Endothelial cell of umbilical vein (primary cell): ENCODE results near the gene ACAD11. TPM values are rescaled to one million over a fixed set of nuclear protein-coding genes. Genes with fewer than 3 reads are reported as not detected.

Experiments
- Bru-seq: library from RNA; stranded (reverse); fragments of 400-500 nt; gene quantifications from one replicate; lab custom pipeline; 2021; lab: Mats Ljungman, UMichigan
- BruChase-seq, 2 experiments: library from RNA; stranded (reverse); fragments of 400-500 nt; gene quantifications; one replicate each; lab custom pipeline; 2021; lab: Mats Ljungman, UMichigan
- BruUV-seq: library from RNA; stranded (reverse); fragments of 400-500 nt; replicated peaks from 2 replicates; lab custom pipeline; 2021; lab: Mats Ljungman, UMichigan
- CTCF ChIA-PET: fragments of 300-600, 350-600 bp; sonication (Branson Sonifier 250); formaldehyde crosslinking; loops from one replicate; lab custom pipeline; 2021; ENCODE audit warnings: antibody characterized with exemption, inconsistent platforms; lab: Charles Lee
- POLR2A ChIA-PET: fragments of 300-600, 350-600 bp; sonication (Branson Sonifier 250); formaldehyde crosslinking; loops from one replicate; lab custom pipeline; 2021; ENCODE audit warnings: antibody characterized with exemption, inconsistent platforms; lab: Charles Lee
- DNase-seq: peaks from one replicate; pipeline ENCODE4 v3.0.0-alpha.2; 2011; ENCODE audit warnings: low read depth, low spot score
- FAIRE-seq: peaks from 2 replicates; lab custom pipeline; 2011; peaks lifted over from hg19 to GRCh38; lab: Jason Lieb, UNC
- H2AFZ ChIP-seq: 2 replicates; pipeline ENCODE4 v1.6.0; 2012; ENCODE audit warnings: low read depth, low read length, control low read depth, inconsistent platforms
- H3K27ac ChIP-seq: 2 replicates; pipeline ENCODE4 v1.5.1; 2011; ENCODE audit warnings: low read depth, mild to moderate bottlenecking, control low read depth, low read length, moderate library complexity; ENCODE audit not compliant: insufficient read depth
- H3K27me3 ChIP-seq, 2 experiments: 2 replicates each; pipeline versions ENCODE4 v1.6.0 to v1.6.1; 2011; ENCODE audit warnings: low read length in 2 of 2, mixed read lengths in 1 of 2; ENCODE audit not compliant: control insufficient read depth in 2 of 2, insufficient read depth in 2 of 2
- H3K36me3 ChIP-seq, 2 experiments: 2 replicates in 1 of 2; 3 replicates in 1 of 2; pipeline ENCODE4 v1.5.1; 2011; ENCODE audit warnings: low read length in 2 of 2, mild to moderate bottlenecking in 1 of 2, moderate library complexity in 1 of 2; ENCODE audit not compliant: control insufficient read depth in 2 of 2, insufficient read depth in 2 of 2; ENCODE audit errors: extremely low read depth in 1 of 2
- H3K4me1 ChIP-seq: 3 replicates; pipeline ENCODE4 v1.5.1; 2011; ENCODE audit warnings: mild to moderate bottlenecking, low read length; ENCODE audit not compliant: control insufficient read depth, insufficient read depth; ENCODE audit errors: extremely low read depth
- H3K4me2 ChIP-seq: 2 replicates; pipeline ENCODE4 v1.6.1; 2011; ENCODE audit warnings: low read length, control low read depth, mixed read lengths; ENCODE audit not compliant: insufficient read depth
- H3K4me3 ChIP-seq, 3 experiments: fragments of 200-600 bp in 1 of 3; sonication (generic), shearing (Covaris generic) in 1 of 3; replicated peaks in 1 of 3; 2 replicates each; pipeline ENCODE4 v1.5.1; 2011 to 2016; ENCODE audit warnings: control low read depth in 3 of 3, low read length in 3 of 3, mild to moderate bottlenecking in 2 of 3, inconsistent platforms in 1 of 3, low read depth in 1 of 3, moderate library complexity in 1 of 3; ENCODE audit not compliant: insufficient read depth in 1 of 3
- H3K79me2 ChIP-seq: 2 replicates; pipeline ENCODE4 v1.6.0; 2012; ENCODE audit warnings: low read length, inconsistent platforms; ENCODE audit not compliant: control insufficient read depth, insufficient read depth
- H3K9ac ChIP-seq: replicated peaks from 2 replicates; pipeline ENCODE3; 2011; ENCODE audit warnings: low read length, control low read depth; ENCODE audit not compliant: insufficient read depth; ENCODE audit errors: extremely low read depth
- H3K9me1 ChIP-seq: replicated peaks from 3 replicates; pipeline ENCODE4 v1.6.0; 2011; ENCODE audit warnings: mild to moderate bottlenecking, low read length; ENCODE audit not compliant: control insufficient read depth, insufficient read depth; ENCODE audit errors: extremely low read depth
- H3K9me3 ChIP-seq: replicated peaks from 2 replicates; pipeline ENCODE4 v1.5.1; 2012; ENCODE audit warnings: low read length, inconsistent platforms; ENCODE audit not compliant: control insufficient read depth, insufficient read depth
- H4K20me1 ChIP-seq: replicated peaks from 2 replicates; pipeline ENCODE3; 2011; ENCODE audit warnings: mild to moderate bottlenecking, low read length; ENCODE audit not compliant: control insufficient read depth, insufficient read depth; ENCODE audit errors: extremely low read depth
- JUN ChIP-seq: IDR thresholded peaks from 2 replicates; pipeline ENCODE4 v1.6.1; 2011; ENCODE audit warnings: borderline replicate concordance, low read depth; ENCODE audit not compliant: insufficient read length, insufficient read depth
- POLR2AphosphoS5 ChIP-seq: IDR thresholded peaks from 2 replicates; pipeline ENCODE4 v1.6.1; 2012; ENCODE audit warnings: low read depth, mild to moderate bottlenecking, control low read depth, low read length, moderate library complexity; ENCODE audit not compliant: insufficient read depth
- dilution Hi-C: fragments of 300-500 bp; cut with MboI; formaldehyde crosslinking; loops from one replicate; pipeline ENCODE4 v1.15.0; 2019; ENCODE audit warnings: low sequenced_read_pairs; ENCODE audit not compliant: extremely low pct_ligation_motif_present
- intact Hi-C: fragments of 100-400 bp; cut with micrococcal nuclease; formaldehyde crosslinking; loops from one replicate; pipeline ENCODE4 v1.10.0; 2022
- long read RNA-seq: library from polyadenylated mRNA; stranded (forward); transcript quantifications from one replicate; pipeline ENCODE4 v2.0.0, GENCODE V29; 2021
- polyA minus RNA-seq, 3 experiments: library from RNA; depleted of rRNA, polyadenylated mRNA; stranded (reverse); fragments of >200 nt; gene quantifications; 1 replicate in 1 of 3; 2 replicates in 2 of 3; pipeline ENCODE4 v1.2.3, GENCODE V29; 2011
- polyA plus RNA-seq, 4 experiments: library from polyadenylated mRNA; depleted of rRNA in 3 of 4; stranded (reverse) in 3 of 4; unstranded in 1 of 4; fragments of >200 nt; gene quantifications; 2 replicates each; pipeline versions ENCODE4 v1.2.1 to v1.2.3, GENCODE V29; 2011 to 2012; ENCODE audit warnings: missing spikeins in 1 of 4
- total RNA-seq: library from RNA; stranded (reverse); gene quantifications from 2 replicates; pipeline ENCODE4 v1.2.3, GENCODE V29; 2021
- TF ChIP-seq, protein P1 (sequence below), 2 donors: IDR thresholded peaks; 1 replicate in 1 of 2; 2 replicates in 1 of 2; pipeline ENCODE4 v1.5.1; 2011; ENCODE audit warnings: low read length in 2 of 2, mild to moderate bottlenecking in 2 of 2, moderate library complexity in 2 of 2, control low read depth in 1 of 2, inconsistent platforms in 1 of 2, low read depth in 1 of 2; ENCODE audit not compliant: insufficient read depth in 1 of 2; ENCODE audit errors: extremely low read depth in 1 of 2

The ACAD11 gene, protein sequence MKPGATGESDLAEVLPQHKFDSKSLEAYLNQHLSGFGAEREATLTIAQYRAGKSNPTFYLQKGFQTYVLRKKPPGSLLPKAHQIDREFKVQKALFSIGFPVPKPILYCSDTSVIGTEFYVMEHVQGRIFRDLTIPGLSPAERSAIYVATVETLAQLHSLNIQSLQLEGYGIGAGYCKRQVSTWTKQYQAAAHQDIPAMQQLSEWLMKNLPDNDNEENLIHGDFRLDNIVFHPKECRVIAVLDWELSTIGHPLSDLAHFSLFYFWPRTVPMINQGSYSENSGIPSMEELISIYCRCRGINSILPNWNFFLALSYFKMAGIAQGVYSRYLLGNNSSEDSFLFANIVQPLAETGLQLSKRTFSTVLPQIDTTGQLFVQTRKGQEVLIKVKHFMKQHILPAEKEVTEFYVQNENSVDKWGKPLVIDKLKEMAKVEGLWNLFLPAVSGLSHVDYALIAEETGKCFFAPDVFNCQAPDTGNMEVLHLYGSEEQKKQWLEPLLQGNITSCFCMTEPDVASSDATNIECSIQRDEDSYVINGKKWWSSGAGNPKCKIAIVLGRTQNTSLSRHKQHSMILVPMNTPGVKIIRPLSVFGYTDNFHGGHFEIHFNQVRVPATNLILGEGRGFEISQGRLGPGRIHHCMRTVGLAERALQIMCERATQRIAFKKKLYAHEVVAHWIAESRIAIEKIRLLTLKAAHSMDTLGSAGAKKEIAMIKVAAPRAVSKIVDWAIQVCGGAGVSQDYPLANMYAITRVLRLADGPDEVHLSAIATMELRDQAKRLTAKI
- total RNA-seq (9.6 and 15.2 TPM in 2 replicates), polyA plus RNA-seq (13.1 and 17.9 TPM in 2 replicates), polyA minus RNA-seq (18.1 and 37.3 TPM in 2 replicates), Bru-seq, nascent RNA (percentile 64 among the genes with signal in this experiment), BruChase-seq, experiment 1, labeled RNA remaining after a 6-hour chase (percentile 76 among the genes with signal in this experiment), BruChase-seq, experiment 2, labeled RNA remaining after a 2-hour chase (percentile 63 among the genes with signal in this experiment)
- 4.6 and 9.2 TPM in 2 replicates for polyA plus RNA-seq (2011; cell fraction: cytosol; rRNA removed)
- 151 and 154 TPM in 2 replicates for polyA plus RNA-seq (2011; cell fraction: nucleus; rRNA removed)
- 15.5 and 16.8 TPM in 2 replicates for polyA plus RNA-seq (2012)
- 8.4 TPM for polyA minus RNA-seq (2011; cell fraction: cytosol; rRNA and poly(A)+ RNA removed)
- 63.0 and 66.1 TPM in 2 replicates for polyA minus RNA-seq (2011; cell fraction: nucleus; rRNA and poly(A)+ RNA removed)
- long read RNA-seq, full-length matches to known transcripts, result 19 of 31 reads
- long read RNA-seq, partial matches to known transcripts, result 3 of 31 reads
- long read RNA-seq, other reads (novel, unspliced or antisense), result 9 of 31 reads

DNA sequence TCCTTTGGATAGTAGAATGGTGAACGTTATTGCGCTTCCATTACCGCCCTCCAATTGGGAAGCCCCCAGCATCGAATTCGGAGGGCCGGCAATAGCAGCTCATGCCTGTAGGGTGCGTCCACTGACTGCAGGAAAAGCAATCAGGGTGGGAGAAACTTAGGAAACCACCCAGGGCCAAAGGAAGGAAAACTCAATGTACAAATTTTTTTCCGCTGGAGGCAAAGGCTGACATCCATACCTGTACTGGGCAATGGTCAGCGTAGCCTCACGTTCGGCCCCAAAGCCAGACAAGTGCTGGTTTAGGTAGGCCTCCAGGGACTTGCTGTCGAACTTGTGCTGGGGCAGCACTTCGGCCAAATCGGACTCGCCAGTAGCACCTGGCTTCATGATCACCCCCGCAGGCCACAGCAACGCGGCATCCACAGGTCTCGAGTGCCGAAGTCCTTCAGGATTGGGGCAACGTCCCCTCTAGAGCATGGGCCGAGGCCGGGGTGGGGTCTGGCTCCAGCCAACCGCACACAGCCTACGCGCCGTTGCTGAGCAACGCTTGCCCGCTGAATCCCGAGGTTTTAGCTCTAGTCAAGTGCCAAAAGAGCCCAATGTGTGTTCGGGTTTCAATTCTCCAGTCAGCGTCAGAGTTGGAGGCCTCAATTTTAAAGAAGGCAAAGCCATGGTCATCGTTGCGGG lies at the start of gene ACAD11:
ACAD11 (minus strand) TSS at position 445 of the 687 bp plus-strand sequence; CDS start at position 387, 58 bp downstream.
- Histone ChIP-seq H3K4me1 (peaks cover 28% of the 10 kb centered on the region), H2AFZ (peak within 1 kb of the TSS; percentile 89), H3K9ac (peak within 1 kb of the TSS; percentile 84), H3K79me2 (peaks cover 31% of the 10 kb centered on the region), H3K27ac (peak within 1 kb of the TSS; percentile 68), H3K9me3 (no peaks in the 10 kb centered on the region), H3K36me3 (no peaks in the 10 kb centered on the region), H3K4me3 (peak within 1 kb of the TSS; percentile 43 to 71 (median 70)), H3K4me2 (peak within 1 kb of the TSS; percentile 83), H3K27me3 (no peaks in the 10 kb centered on the region), H4K20me1 (no peaks in the 10 kb centered on the region), H3K9me1 (no peaks in the 10 kb centered on the region)
- CTCF ChIA-PET, result interaction anchor here (0.5 to 3.8 kb wide), 23 partner anchors 9 to 765 kb away, joined by 3 to 28 read pairs (median 3); no protein-coding TSS in a partner anchor
- POLR2A ChIA-PET, result interaction anchor here (1.4 kb wide), 1 partner anchor 15 kb away, joined by 3 read pairs; no protein-coding TSS in a partner anchor
- dilution Hi-C loops, result no loop called here
- intact Hi-C loops, result loop anchor here (1.0 to 5.0 kb wide), 4 partner anchors 10 to 242 kb away; partner anchors contain the start of genes DNAJC13 and NPHP3
- peak; percentile 28 for FAIRE-seq
- no peak for TF ChIP-seq JUN
- no peak for TF ChIP-seq POLR2AphosphoS5
- TF ChIP-seq, protein P1, sequence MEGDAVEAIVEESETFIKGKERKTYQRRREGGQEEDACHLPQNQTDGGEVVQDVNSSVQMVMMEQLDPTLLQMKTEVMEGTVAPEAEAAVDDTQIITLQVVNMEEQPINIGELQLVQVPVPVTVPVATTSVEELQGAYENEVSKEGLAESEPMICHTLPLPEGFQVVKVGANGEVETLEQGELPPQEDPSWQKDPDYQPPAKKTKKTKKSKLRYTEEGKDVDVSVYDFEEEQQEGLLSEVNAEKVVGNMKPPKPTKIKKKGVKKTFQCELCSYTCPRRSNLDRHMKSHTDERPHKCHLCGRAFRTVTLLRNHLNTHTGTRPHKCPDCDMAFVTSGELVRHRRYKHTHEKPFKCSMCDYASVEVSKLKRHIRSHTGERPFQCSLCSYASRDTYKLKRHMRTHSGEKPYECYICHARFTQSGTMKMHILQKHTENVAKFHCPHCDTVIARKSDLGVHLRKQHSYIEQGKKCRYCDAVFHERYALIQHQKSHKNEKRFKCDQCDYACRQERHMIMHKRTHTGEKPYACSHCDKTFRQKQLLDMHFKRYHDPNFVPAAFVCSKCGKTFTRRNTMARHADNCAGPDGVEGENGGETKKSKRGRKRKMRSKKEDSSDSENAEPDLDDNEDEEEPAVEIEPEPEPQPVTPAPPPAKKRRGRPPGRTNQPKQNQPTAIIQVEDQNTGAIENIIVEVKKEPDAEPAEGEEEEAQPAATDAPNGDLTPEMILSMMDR (IDR thresholded peaks at IDR 0.05; ENCODE audit: extremely low read depth in 1 of 2, insufficient read depth in 1 of 2, low read depth in 1 of 2, low read length in 2 of 2), result peak; percentile 66 to 70
- TSS peak; percentile 57 for BruUV-seq
- DNase-seq, result peak; percentile 85
